Thoracic aorta (tissue), 2 donors: ENCODE data around the gene ZBTB33. TPM values are rescaled to one million over a fixed set of nuclear protein-coding genes. Genes with fewer than 3 reads are reported as not detected.

Experiments used
- ATAC-seq: fragments of 150-250 bp; one replicate; pipeline ENCODE4 v1.8.0; 2017; ENCODE audit warnings: low read depth; ENCODE audit not compliant: insufficient number of reproducible peaks, low FRiP score
- DNase-seq: peaks from one replicate; pipeline ENCODE4 v3.0.0-alpha.2; 2020; ENCODE audit warnings: low spot score
- H3K27ac ChIP-seq, 2 donors: fragments of 200-600 bp; sonication (generic); 1 replicate in 1 of 2; 2 replicates in 1 of 2; pipeline ENCODE4 v1.5.1; 2016; ENCODE audit warnings: mild to moderate bottlenecking in 2 of 2, moderate library complexity in 2 of 2
- H3K27me3 ChIP-seq: fragments of 200-600 bp; sonication (generic); replicated peaks from 2 replicates; pipeline ENCODE4 v1.6.0; 2016; ENCODE audit warnings: mild to moderate bottlenecking; ENCODE audit not compliant: insufficient read depth
- H3K36me3 ChIP-seq: fragments of 200-600 bp; sonication (generic); one replicate; pipeline ENCODE4 v1.5.1; 2016
- H3K4me1 ChIP-seq, 2 donors: fragments of 200-600 bp; sonication (generic); 1 replicate in 1 of 2; 2 replicates in 1 of 2; pipeline versions ENCODE4 v1.5.1 to v1.6.0; 2016; ENCODE audit warnings: low read depth in 2 of 2, mild to moderate bottlenecking in 1 of 2; ENCODE audit not compliant: control insufficient read depth in 1 of 2
- H3K4me3 ChIP-seq: fragments of 200-600 bp; sonication (generic); 2 replicates; pipeline ENCODE4 v1.5.1; 2016; ENCODE audit warnings: mild to moderate bottlenecking
- H3K9me3 ChIP-seq: fragments of 200-600 bp; sonication (generic); 2 replicates; pipeline ENCODE4 v1.5.1; 2016
- CTCF ChIP-seq: fragments of 200-600 bp; sonication (generic); IDR thresholded peaks from one replicate; pipeline ENCODE4 v1.5.1; 2019; ENCODE audit warnings: antibody characterized with exemption
- total RNA-seq, 2 donors: library from RNA; depleted of rRNA; stranded (reverse); fragments of >200 nt; gene quantifications; one replicate each; pipeline versions ENCODE4 v1.1.0 to v1.2.3, GENCODE V29; 2016

The ZBTB33 gene
- total RNA-seq, 2 donors from 2014 or later: 6.4 to 15.4 TPM

- H3K9me3 ChIP-seq: no peaks in the 10 kb centered on the region
- H3K4me1 ChIP-seq: no peaks in the 10 kb centered on the region
- no peak for ATAC-seq
- DNase-seq: no peak
- H3K27me3 ChIP-seq: no peaks in the 10 kb centered on the region
- no peak overlapping the region for H3K27ac ChIP-seq
- no peak for TF ChIP-seq CTCF
- no peak overlapping the region for H3K4me3 ChIP-seq
- no peaks in the 10 kb centered on the region for H3K36me3 ChIP-seq
Measured at GRCh38 chrX:120269373-120270035, 18.9 kb downstream of the ZBTB33 start.

- Histone ChIP-seq H3K9me3 (no peaks in the 10 kb centered on the region), H3K4me3 (no peak overlapping the region), H3K27ac (no peak overlapping the region), H3K36me3 (no peaks in the 10 kb centered on the region), H3K4me1 (no peaks in the 10 kb centered on the region), H3K27me3 (no peaks in the 10 kb centered on the region)
- DNase-seq: no peak
- no peak for ATAC-seq
- no peak for TF ChIP-seq CTCF
Measured at GRCh38 chrX:120270567-120270966, 20.0 kb downstream of the ZBTB33 start.

GRCh38 chrX:120271218-120271617 lies 20.6 kb downstream of the ZBTB33 start:
- H3K27ac ChIP-seq: no peak overlapping the region
- H3K27me3 ChIP-seq: no peaks in the 10 kb centered on the region
- DNase-seq (no peak), ATAC-seq (no peak)
- no peaks in the 10 kb centered on the region for H3K36me3 ChIP-seq
- H3K4me1 ChIP-seq: no peaks in the 10 kb centered on the region
- H3K4me3 ChIP-seq: no peak overlapping the region
- no peaks in the 10 kb centered on the region for H3K9me3 ChIP-seq
- no peak for TF ChIP-seq CTCF

GRCh38 chrX:120274145-120274544 lies 23.5 kb downstream of the ZBTB33 start:
- Histone ChIP-seq H3K27me3 (no peaks in the 10 kb centered on the region), H3K9me3 (no peaks in the 10 kb centered on the region), H3K4me1 (no peaks in the 10 kb centered on the region), H3K36me3 (no peaks in the 10 kb centered on the region), H3K4me3 (no peak overlapping the region), H3K27ac (no peak overlapping the region)
- DNase-seq (no peak), ATAC-seq (no peak)
- TF ChIP-seq CTCF: no peak

GRCh38 chrX:120274958-120275357 lies 24.3 kb downstream of the ZBTB33 start:
- no peak overlapping the region for H3K27ac ChIP-seq
- no peak for ATAC-seq

More at GRCh38 chrX:120274958-120275357, 24.3 kb downstream of the ZBTB33 start:
- Histone ChIP-seq H3K4me3 (no peak overlapping the region), H3K27me3 (no peaks in the 10 kb centered on the region), H3K4me1 (no peaks in the 10 kb centered on the region), H3K9me3 (no peaks in the 10 kb centered on the region), H3K36me3 (no peaks in the 10 kb centered on the region)
- no peak for TF ChIP-seq CTCF
- no peak for DNase-seq
